B cell (primary cell): ENCODE data around the gene PIP5K1A. TPM values are rescaled to one million over a fixed set of nuclear protein-coding genes. Genes with fewer than 3 reads are reported as not detected.
"Not testable (repeated sequence)": the region's sequence is repeated elsewhere in the genome, so short reads cannot be mapped to it uniquely, and the experiment has no call there.

Experiments used
- ATAC-seq: fragments of 200-7000 bp; cut with Tn5 transposase; one replicate; pipeline ENCODE4 v1.10.0; 2021; ENCODE audit warnings: low read depth, mild to moderate bottlenecking, moderate number of reproducible peaks, moderate library complexity
- CTCF ChIA-PET: fragments of 350-600 bp; sonication (Branson Sonifier 250); formaldehyde crosslinking; loops from one replicate; lab custom pipeline; 2021; ENCODE audit warnings: antibody characterized with exemption, inconsistent platforms; lab: Charles Lee
- POLR2A ChIA-PET: fragments of 350-600 bp; sonication (Branson Sonifier 250); formaldehyde crosslinking; loops from one replicate; lab custom pipeline; 2021; ENCODE audit warnings: antibody characterized with exemption; lab: Charles Lee
- DNase-seq: peaks from one replicate; pipeline ENCODE4 v3.0.0; 2013
- H2AFZ ChIP-seq: 2 replicates; pipeline ENCODE4 v1.6.1; 2012; ENCODE audit warnings: mild to moderate bottlenecking, low read depth, low read length; ENCODE audit not compliant: insufficient read depth, poor library complexity, severe bottlenecking
- H3K27ac ChIP-seq, 2 donors: 1 replicate in 1 of 2; 2 replicates in 1 of 2; pipeline ENCODE4 v1.5.1; 2012 to 2013; ENCODE audit warnings: low read length in 2 of 2, mild to moderate bottlenecking in 2 of 2, moderate library complexity in 1 of 2
- H3K27me3 ChIP-seq, 4 experiments: fragments of 200-600 bp in 1 of 4; sonication (generic) in 1 of 4; replicated peaks in 1 of 4; 1 replicate in 2 of 4; 2 replicates in 2 of 4; pipeline versions ENCODE4 v1.6.1 to v1.7.0; 2013 to 2016; ENCODE audit warnings: low read length in 3 of 4, mild to moderate bottlenecking in 2 of 4, mixed read lengths in 1 of 4, moderate library complexity in 1 of 4; ENCODE audit not compliant: insufficient read depth in 4 of 4, control insufficient read depth in 3 of 4; ENCODE audit errors: control extremely low read depth in 1 of 4
- H3K36me3 ChIP-seq, 2 experiments: replicated peaks in 1 of 2; 1 replicate in 1 of 2; 2 replicates in 1 of 2; pipeline versions ENCODE4 v1.6.1 to v1.7.1; 2013; ENCODE audit warnings: low read length in 1 of 2; ENCODE audit not compliant: insufficient read depth in 2 of 2, control insufficient read depth in 1 of 2; ENCODE audit errors: control extremely low read depth in 1 of 2, extremely low read depth in 1 of 2
- H3K4me1 ChIP-seq, 2 donors: fragments of 200-600 bp in 1 of 2; sonication (generic) in 1 of 2; 1 replicate in 1 of 2; 2 replicates in 1 of 2; pipeline versions ENCODE4 v1.5.1 to v1.6.1; 2013 to 2017; ENCODE audit warnings: low read length in 2 of 2; ENCODE audit not compliant: control insufficient read depth in 2 of 2, insufficient read depth in 2 of 2
- H3K4me2 ChIP-seq: replicated peaks from 2 replicates; pipeline ENCODE3; 2012; ENCODE audit warnings: mild to moderate bottlenecking, low read depth, low read length; ENCODE audit not compliant: poor library complexity, severe bottlenecking
- H3K4me3 ChIP-seq, 5 experiments: fragments of 200-600 bp in 1 of 5; sonication (generic) in 1 of 5; 1 replicate in 3 of 5; 2 replicates in 2 of 5; pipeline versions ENCODE4 v1.5.1 to v1.7.0; 2011 to 2016; ENCODE audit warnings: low read length in 4 of 5, mild to moderate bottlenecking in 4 of 5, low read depth in 2 of 5, control low read depth in 1 of 5, moderate library complexity in 1 of 5; ENCODE audit not compliant: insufficient read depth in 1 of 5; ENCODE audit errors: control extremely low read depth in 1 of 5, extremely low read depth in 1 of 5
- H3K79me2 ChIP-seq: fragments of 200-600 bp; sonication (generic); one replicate; pipeline ENCODE4 v1.6.0; 2016; ENCODE audit warnings: low read length; ENCODE audit not compliant: control insufficient read depth, insufficient read depth
- H3K9ac ChIP-seq: fragments of 200-600 bp; sonication (generic); 2 replicates; pipeline ENCODE4 v1.6.1; 2017; ENCODE audit warnings: mild to moderate bottlenecking, low read length, moderate library complexity
- H3K9me3 ChIP-seq, 3 donors: one replicate each; pipeline versions ENCODE4 v1.6.1 to v1.7.1; 2013; ENCODE audit warnings: low read length in 2 of 3; ENCODE audit not compliant: control insufficient read depth in 2 of 3, insufficient read depth in 1 of 3; ENCODE audit errors: control extremely low read depth in 1 of 3
- H4K20me1 ChIP-seq: 2 replicates; pipeline ENCODE4 v1.6.0; 2012; ENCODE audit warnings: mild to moderate bottlenecking, low read length; ENCODE audit not compliant: insufficient read depth, control insufficient read depth, poor library complexity, severe bottlenecking
- H3K27ac Mint-ChIP-seq: one replicate; pipeline ENCODE4 v1.8.0; 2021; ENCODE audit warnings: mixed read lengths
- H3K27me3 Mint-ChIP-seq: one replicate; pipeline ENCODE4 v1.8.0; 2021; ENCODE audit warnings: mixed read lengths
- H3K4me1 Mint-ChIP-seq: one replicate; pipeline ENCODE4 v1.8.0; 2021; ENCODE audit warnings: mixed read lengths
- H3K4me3 Mint-ChIP-seq: one replicate; pipeline ENCODE4 v1.8.0; 2021; ENCODE audit warnings: mixed read lengths
- H3K9me3 Mint-ChIP-seq: one replicate; pipeline ENCODE4 v1.8.0; 2022; ENCODE audit warnings: mixed read lengths; ENCODE audit not compliant: insufficient read depth
- WGBS: methylation state at CpG from one replicate; pipeline ENCODE4 v1.1.5; 2013; ENCODE audit warnings: missing lambda C conversion rate; ENCODE audit not compliant: insufficient coverage; 5-methylcytosine and 5-hydroxymethylcytosine counted together
- intact Hi-C: fragments of 100-400 bp; cut with micrococcal nuclease; formaldehyde crosslinking; loops from one replicate; pipeline ENCODE4 v1.10.0; 2022
- polyA plus RNA-seq: library from polyadenylated mRNA; depleted of rRNA; stranded (reverse); fragments of >200 nt; gene quantifications from 2 replicates; pipeline ENCODE4 v1.2.3, GENCODE V29; 2012
- total RNA-seq, 2 donors: library from RNA; stranded (reverse); fragments of 120-200 nt in 1 of 2; gene quantifications; 1 replicate in 1 of 2; 2 replicates in 1 of 2; pipeline versions ENCODE4 v1.2.3 to v1.2.4, GENCODE V29; 2013 to 2022
- TF ChIP-seq, protein P1 (sequence below): fragments of 200-600 bp; IDR thresholded peaks from one replicate; pipeline ENCODE4 v1.8.0; 2022; ENCODE audit warnings: antibody characterized with exemption, mild to moderate bottlenecking

Gene PIP5K1A
- total and polyA plus RNA-seq, 2 donors (not counting 1 experiment from before 2014, with no cell fraction given), result 59.4 to 78.4 TPM

DNA sequence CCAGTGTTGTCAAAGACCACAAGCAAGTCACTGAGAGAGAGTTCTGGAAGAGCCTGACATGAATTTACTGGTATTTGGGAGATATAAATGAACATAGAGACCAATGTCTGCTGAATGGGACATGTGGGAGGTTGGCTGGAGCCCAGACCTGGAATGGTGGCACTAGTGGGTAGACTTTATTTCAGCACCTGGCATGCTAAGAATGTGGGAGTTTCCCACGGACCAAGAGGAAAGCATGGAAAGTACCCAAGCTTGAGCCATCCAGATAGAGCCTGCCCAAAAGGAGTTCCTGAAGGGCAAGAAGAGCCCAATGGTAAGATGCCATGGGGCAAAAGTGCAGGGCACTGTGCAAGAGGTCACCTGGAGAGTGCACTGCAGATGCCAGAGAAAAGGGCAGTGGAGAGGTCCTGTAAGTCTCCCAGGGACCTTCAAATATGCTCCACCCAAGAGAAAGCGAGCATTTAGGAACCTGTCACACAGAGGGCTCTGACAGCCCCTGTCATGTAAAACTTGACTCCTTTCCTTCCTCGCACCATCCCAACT is 75.6 kb downstream of the PIP5K1A start:
- Histone ChIP-seq H3K4me3 (no peak overlapping the region), H3K27me3 (no peaks in the 10 kb centered on the region), H3K36me3 (no peaks in the 10 kb centered on the region), H3K9ac (no peak overlapping the region), H3K4me1 (peaks cover 19 to 34% of the 10 kb centered on the region in 2 donors), H3K4me2 (no peak overlapping the region), H2AFZ (no peak overlapping the region), H3K27ac (no peak overlapping the region), H3K79me2 (peaks cover 3% of the 10 kb centered on the region), H4K20me1 (no peaks in the 10 kb centered on the region), H3K9me3 (no peaks in the 10 kb centered on the region)
- peaks cover 22% of the 10 kb centered on the region for H3K4me1 Mint-ChIP-seq
- no peaks in the 10 kb centered on the region for H3K27me3 Mint-ChIP-seq
- ATAC-seq, result no peak
- POLR2A ChIA-PET, result no interaction called here
- 92% methylated on average over 1 of the region's 3 CpGs for WGBS
- no peak overlapping the region for H3K4me3 Mint-ChIP-seq
- TF ChIP-seq, protein P1, sequence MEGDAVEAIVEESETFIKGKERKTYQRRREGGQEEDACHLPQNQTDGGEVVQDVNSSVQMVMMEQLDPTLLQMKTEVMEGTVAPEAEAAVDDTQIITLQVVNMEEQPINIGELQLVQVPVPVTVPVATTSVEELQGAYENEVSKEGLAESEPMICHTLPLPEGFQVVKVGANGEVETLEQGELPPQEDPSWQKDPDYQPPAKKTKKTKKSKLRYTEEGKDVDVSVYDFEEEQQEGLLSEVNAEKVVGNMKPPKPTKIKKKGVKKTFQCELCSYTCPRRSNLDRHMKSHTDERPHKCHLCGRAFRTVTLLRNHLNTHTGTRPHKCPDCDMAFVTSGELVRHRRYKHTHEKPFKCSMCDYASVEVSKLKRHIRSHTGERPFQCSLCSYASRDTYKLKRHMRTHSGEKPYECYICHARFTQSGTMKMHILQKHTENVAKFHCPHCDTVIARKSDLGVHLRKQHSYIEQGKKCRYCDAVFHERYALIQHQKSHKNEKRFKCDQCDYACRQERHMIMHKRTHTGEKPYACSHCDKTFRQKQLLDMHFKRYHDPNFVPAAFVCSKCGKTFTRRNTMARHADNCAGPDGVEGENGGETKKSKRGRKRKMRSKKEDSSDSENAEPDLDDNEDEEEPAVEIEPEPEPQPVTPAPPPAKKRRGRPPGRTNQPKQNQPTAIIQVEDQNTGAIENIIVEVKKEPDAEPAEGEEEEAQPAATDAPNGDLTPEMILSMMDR, result no peak
- no peak overlapping the region for H3K27ac Mint-ChIP-seq
- no peaks in the 10 kb centered on the region for H3K9me3 Mint-ChIP-seq
- CTCF ChIA-PET, result no interaction called here
- no peak for DNase-seq
- intact Hi-C loops, result no loop called here

DNA sequence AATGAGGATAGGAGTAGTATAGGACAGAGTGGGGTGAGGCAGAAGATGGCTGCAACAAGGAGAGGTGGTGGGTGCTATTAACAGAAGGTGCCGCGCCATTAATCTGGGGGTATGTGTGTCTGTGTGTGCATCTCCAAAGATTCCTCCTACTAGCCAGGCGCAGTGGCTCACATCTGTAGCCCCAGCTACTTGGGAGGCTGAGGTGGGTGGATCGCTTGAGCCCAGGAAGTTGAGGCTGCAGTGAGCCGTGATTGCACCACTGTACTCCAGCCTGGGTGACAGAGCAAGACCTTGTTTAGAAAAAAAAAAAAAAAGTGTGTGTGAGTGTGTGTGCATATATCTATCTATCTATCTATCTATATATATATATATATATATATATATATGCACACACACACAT is 77.0 kb downstream of the PIP5K1A start:
- H3K27ac ChIP-seq, H3K27me3 ChIP-seq, H3K4me2 ChIP-seq, H2AFZ ChIP-seq, H3K27me3 Mint-ChIP-seq, H3K4me3 ChIP-seq, H3K27ac Mint-ChIP-seq, H3K9me3 ChIP-seq, H3K36me3 ChIP-seq, H3K9ac ChIP-seq, H4K20me1 ChIP-seq, H3K9me3 Mint-ChIP-seq, POLR2A ChIA-PET, DNase-seq, H3K79me2 ChIP-seq, H3K4me3 Mint-ChIP-seq, ATAC-seq, intact Hi-C loops: not testable (repeated sequence)
- H3K4me1 Mint-ChIP-seq, result peaks cover 24% of the 10 kb centered on the region
- WGBS, result no CpG with 5 or more reads among the region's 5 CpGs
- H3K4me1 ChIP-seq, result peaks cover 19 to 34% of the 10 kb centered on the region in 2 donors
- CTCF ChIA-PET, result interaction anchor here (1.1 to 1.2 kb wide), 2 partner anchors 22 to 280 kb away, joined by 3 to 6 read pairs; no protein-coding TSS in a partner anchor
